Renal cortical epithelial cell (primary cell): ENCODE data around the gene TFPI2. TPM values are rescaled to one million over a fixed set of nuclear protein-coding genes. Genes with fewer than 3 reads are reported as not detected.
"Not testable (repeated sequence)": the region's sequence is repeated elsewhere in the genome, so short reads cannot be mapped to it uniquely, and the experiment has no call there.

ENCODE experiments used
- DNase-seq: peaks from one replicate; pipeline ENCODE4 v3.0.0-alpha.2; 2011; ENCODE audit warnings: low read depth
- total RNA-seq: library from RNA; depleted of rRNA; stranded (reverse); fragments of >200 nt; gene quantifications from 2 replicates; pipeline ENCODE4 v1.2.3, GENCODE V29; 2014

Gene TFPI2
- total RNA-seq: 22.7 and 65.1 TPM in 2 replicates

GRCh38 chr7:93890464-93891068 is at the start of gene TFPI2:
Gene TFPI2 (minus strand): TSS chr7:93890753. CDS start chr7:93890678, 75 bp downstream.
- peak; percentile 96 for DNase-seq

GRCh38 chr7:93938293-93938692 is 47.7 kb upstream of the TFPI2 start:
- DNase-seq: no peak

- DNase-seq: no peak
These were observed 47.3 kb upstream of the TFPI2 start for GRCh38 chr7:93937818-93938217.

- no peak for DNase-seq
These were observed 44.5 kb upstream of the TFPI2 start for GRCh38 chr7:93935102-93935501.

GRCh38 chr7:93933156-93933555 is 42.6 kb upstream of the TFPI2 start:
- peak; percentile 36 for DNase-seq

- no peak for DNase-seq
These were observed 41.1 kb upstream of the TFPI2 start for GRCh38 chr7:93931655-93932054.

- DNase-seq: no peak
These were observed 37.0 kb upstream of the TFPI2 start for GRCh38 chr7:93927585-93927984.

- no peak for DNase-seq
These were observed 36.2 kb upstream of the TFPI2 start for GRCh38 chr7:93926800-93927199.

- DNase-seq: no peak
These were observed 33.4 kb upstream of the TFPI2 start for GRCh38 chr7:93923942-93924341.

GRCh38 chr7:93923296-93923695 is 32.7 kb upstream of the TFPI2 start:
- no peak for DNase-seq

GRCh38 chr7:93921607-93922566 is 31.3 kb upstream of the TFPI2 start, which contains the start of gene GNG11:
Gene GNG11 (plus strand): TSS chr7:93921735. CDS start chr7:93922138, 403 bp downstream.
- DNase-seq: peak; percentile 54

GRCh38 chr7:93921186-93921585 is 30.6 kb upstream of the TFPI2 start:
- DNase-seq: no peak

- DNase-seq: peak; percentile 86
These were observed 30.1 kb upstream of the TFPI2 start for GRCh38 chr7:93920496-93921182.

- not testable (repeated sequence) for DNase-seq
These were observed 25.8 kb upstream of the TFPI2 start for GRCh38 chr7:93916315-93916714.

GRCh38 chr7:93915888-93916287 is 25.3 kb upstream of the TFPI2 start:
- peak; percentile 73 for DNase-seq

- DNase-seq: not testable (repeated sequence)
These were observed 24.8 kb upstream of the TFPI2 start for GRCh38 chr7:93915206-93915842.

GRCh38 chr7:93914581-93915066 is 24.1 kb upstream of the TFPI2 start:
- DNase-seq: peak; percentile 68

- DNase-seq: no peak
These were observed 22.6 kb upstream of the TFPI2 start for GRCh38 chr7:93913197-93913596.

- peak; percentile 78 for DNase-seq
These were observed 21.1 kb upstream of the TFPI2 start for GRCh38 chr7:93911661-93912060.

- DNase-seq: not testable (repeated sequence)
These were observed 20.7 kb upstream of the TFPI2 start for GRCh38 chr7:93911242-93911641.
